Fibroblast of lung (primary cell): Measurements from ENCODE around the gene IFT122. TPM values are rescaled to one million over a fixed set of nuclear protein-coding genes. Genes with fewer than 3 reads are reported as not detected.

Source experiments
- DNase-seq, 2 donors: peaks; one replicate each; pipeline versions ENCODE4 v3.0.0 to v3.0.0-alpha.2; 2010; ENCODE audit warnings: low read depth in 2 of 2
- H2AFZ ChIP-seq: 2 replicates; pipeline ENCODE4 v1.5.1; 2012; ENCODE audit warnings: low read length, control low read depth, inconsistent platforms
- H3K27ac ChIP-seq: 2 replicates; pipeline ENCODE4 v1.5.1; 2011; ENCODE audit warnings: low read length, control low read depth; ENCODE audit not compliant: insufficient read depth
- H3K27me3 ChIP-seq: 2 replicates; pipeline ENCODE4 v1.5.1; 2011; ENCODE audit warnings: mild to moderate bottlenecking, low read length; ENCODE audit not compliant: control insufficient read depth, insufficient read depth
- H3K36me3 ChIP-seq: 2 replicates; pipeline ENCODE4 v1.5.1; 2011; ENCODE audit warnings: low read length; ENCODE audit not compliant: control insufficient read depth, insufficient read depth
- H3K4me1 ChIP-seq: 2 replicates; pipeline ENCODE4 v1.5.1; 2011; ENCODE audit warnings: low read length; ENCODE audit not compliant: control insufficient read depth, insufficient read depth; ENCODE audit errors: extremely low read depth
- H3K4me2 ChIP-seq: 2 replicates; pipeline ENCODE4 v1.5.1; 2011; ENCODE audit warnings: low read length, control low read depth; ENCODE audit not compliant: insufficient read depth; ENCODE audit errors: extremely low read depth
- H3K4me3 ChIP-seq, 4 experiments: fragments of 200-600 bp in 1 of 4; sonication (generic) in 1 of 4; replicated peaks in 1 of 4; 2 replicates each; pipeline ENCODE4 v1.5.1; 2011 to 2016; ENCODE audit warnings: low read length in 4 of 4, low read depth in 3 of 4, mild to moderate bottlenecking in 3 of 4, control low read depth in 2 of 4, inconsistent platforms in 1 of 4, mixed read lengths in 1 of 4; ENCODE audit not compliant: insufficient read depth in 1 of 4; ENCODE audit errors: control extremely low read depth in 1 of 4
- H3K79me2 ChIP-seq: 2 replicates; pipeline ENCODE4 v1.5.1; 2012; ENCODE audit warnings: mild to moderate bottlenecking, low read length, inconsistent platforms; ENCODE audit not compliant: control insufficient read depth, insufficient read depth
- H3K9ac ChIP-seq: 2 replicates; pipeline ENCODE4 v1.5.1; 2011; ENCODE audit warnings: mild to moderate bottlenecking, low read length, control low read depth; ENCODE audit not compliant: insufficient read depth
- H3K9me3 ChIP-seq: 2 replicates; pipeline ENCODE4 v1.5.1; 2012; ENCODE audit warnings: low read depth, low read length; ENCODE audit not compliant: control insufficient read depth, insufficient read depth
- H4K20me1 ChIP-seq: 2 replicates; pipeline ENCODE4 v1.5.1; 2011; ENCODE audit warnings: low read length; ENCODE audit not compliant: control insufficient read depth, insufficient read depth; ENCODE audit errors: extremely low read depth
- EZH2 ChIP-seq: IDR thresholded peaks from 2 replicates; pipeline ENCODE4 v1.5.1; 2012; ENCODE audit warnings: low read length, control low read depth, mild to moderate bottlenecking; ENCODE audit errors: missing control alignments
- polyA plus RNA-seq, 2 donors: library from polyadenylated mRNA; depleted of rRNA in 1 of 2; stranded (reverse) in 1 of 2; unstranded in 1 of 2; fragments of >200 nt; gene quantifications; 2 replicates each; pipeline ENCODE4 v1.2.1, GENCODE V29; 2011 to 2012; ENCODE audit warnings: missing spikeins in 1 of 2
- total RNA-seq: library from RNA; depleted of rRNA; stranded (reverse); fragments of >200 nt; gene quantifications from 2 replicates; pipeline ENCODE4 v1.2.1, GENCODE V29; 2014
- TF ChIP-seq, protein P1 (sequence below), 2 donors: IDR thresholded peaks in 1 of 2; conservative IDR thresholded peaks in 1 of 2; 1 replicate in 1 of 2; 2 replicates in 1 of 2; pipeline ENCODE4 v1.5.1; 2011 to 2012; ENCODE audit warnings: low read length in 2 of 2, control low read depth in 1 of 2, inconsistent platforms in 1 of 2, low read depth in 1 of 2, mild to moderate bottlenecking in 1 of 2

The IFT122 gene
- total and polyA plus RNA-seq, 2 donors (not counting 1 experiment from before 2014, with no cell fraction given), result 13.2 to 27.2 TPM

DNA sequence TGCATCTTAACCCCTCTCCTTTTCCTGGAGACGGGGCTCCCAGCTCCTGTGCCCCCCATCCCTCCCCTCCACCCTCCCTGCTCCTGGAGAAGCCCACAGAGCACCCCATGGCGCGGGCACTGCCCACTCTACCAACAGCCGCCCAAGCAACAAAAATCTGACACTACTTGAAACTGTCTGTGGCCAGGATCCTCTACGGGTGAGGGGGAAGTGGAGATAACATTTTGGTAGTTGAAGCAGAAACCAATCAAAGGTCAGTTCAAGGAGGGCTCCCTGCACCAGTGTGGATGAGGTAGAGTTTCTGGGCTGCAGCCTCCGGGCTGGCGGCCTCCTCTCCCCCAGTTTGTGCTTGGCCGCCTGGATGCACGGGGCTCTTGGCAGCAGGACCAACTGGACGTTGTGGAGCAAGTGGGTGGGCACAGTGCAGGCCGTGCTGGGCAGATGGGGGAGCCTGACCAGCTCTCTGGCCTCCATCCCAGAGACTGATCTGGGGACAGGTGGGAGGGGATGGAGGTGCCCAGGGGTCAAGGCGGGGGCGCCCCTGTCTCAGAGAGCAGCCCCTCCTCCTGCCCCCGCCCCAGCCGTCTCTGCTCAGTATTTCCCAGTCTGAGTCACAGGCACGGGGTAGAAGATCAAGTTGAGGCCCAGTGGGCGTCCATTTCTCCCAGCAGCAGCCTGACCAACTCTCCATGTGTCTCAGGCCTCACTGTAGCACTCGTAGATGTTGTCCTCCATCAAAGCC is 115.8 kb downstream of the IFT122 start:
- Histone ChIP-seq H2AFZ (no peak overlapping the region), H4K20me1 (no peaks in the 10 kb centered on the region), H3K4me1 (peaks cover 41% of the 10 kb centered on the region), H3K27me3 (no peaks in the 10 kb centered on the region), H3K27ac (no peak overlapping the region), H3K9me3 (no peaks in the 10 kb centered on the region), H3K79me2 (peaks cover 9% of the 10 kb centered on the region), H3K4me2 (no peak overlapping the region), H3K4me3 (no peak overlapping the region), H3K9ac (no peak overlapping the region), H3K36me3 (peaks cover 26% of the 10 kb centered on the region)
- DNase-seq, result peak in 1 of 2 donors; percentile 26
- TF ChIP-seq, protein P1, sequence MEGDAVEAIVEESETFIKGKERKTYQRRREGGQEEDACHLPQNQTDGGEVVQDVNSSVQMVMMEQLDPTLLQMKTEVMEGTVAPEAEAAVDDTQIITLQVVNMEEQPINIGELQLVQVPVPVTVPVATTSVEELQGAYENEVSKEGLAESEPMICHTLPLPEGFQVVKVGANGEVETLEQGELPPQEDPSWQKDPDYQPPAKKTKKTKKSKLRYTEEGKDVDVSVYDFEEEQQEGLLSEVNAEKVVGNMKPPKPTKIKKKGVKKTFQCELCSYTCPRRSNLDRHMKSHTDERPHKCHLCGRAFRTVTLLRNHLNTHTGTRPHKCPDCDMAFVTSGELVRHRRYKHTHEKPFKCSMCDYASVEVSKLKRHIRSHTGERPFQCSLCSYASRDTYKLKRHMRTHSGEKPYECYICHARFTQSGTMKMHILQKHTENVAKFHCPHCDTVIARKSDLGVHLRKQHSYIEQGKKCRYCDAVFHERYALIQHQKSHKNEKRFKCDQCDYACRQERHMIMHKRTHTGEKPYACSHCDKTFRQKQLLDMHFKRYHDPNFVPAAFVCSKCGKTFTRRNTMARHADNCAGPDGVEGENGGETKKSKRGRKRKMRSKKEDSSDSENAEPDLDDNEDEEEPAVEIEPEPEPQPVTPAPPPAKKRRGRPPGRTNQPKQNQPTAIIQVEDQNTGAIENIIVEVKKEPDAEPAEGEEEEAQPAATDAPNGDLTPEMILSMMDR (conservative IDR thresholded peaks at IDR 0.05 in 1 of 2, IDR thresholded peaks at IDR 0.05 in 1 of 2; ENCODE audit: low read depth in 1 of 2, low read length in 2 of 2), result no peak
- no peak for TF ChIP-seq EZH2

DNA sequence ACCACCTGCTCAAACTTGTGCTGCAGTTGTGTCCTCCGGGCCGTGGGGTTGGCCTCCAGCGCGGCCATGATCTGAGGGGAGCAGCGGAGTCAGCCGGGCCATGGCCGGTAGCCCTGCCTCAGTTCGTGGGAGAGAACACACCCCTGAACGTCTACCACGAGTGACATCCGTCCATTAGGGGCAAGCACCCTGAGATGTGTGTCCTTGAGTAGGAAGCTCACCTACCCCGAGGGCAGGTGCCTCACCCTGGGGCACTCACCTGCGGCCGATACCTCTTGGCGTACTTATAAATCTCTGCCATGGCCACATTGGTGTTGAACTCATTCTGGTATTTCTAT is 116.3 kb downstream of the IFT122 start:
- H3K4me3 ChIP-seq, result no peak overlapping the region
- H2AFZ ChIP-seq, result no peak overlapping the region
- no peak overlapping the region for H3K9ac ChIP-seq
- no peaks in the 10 kb centered on the region for H3K9me3 ChIP-seq
- peaks cover 47% of the 10 kb centered on the region for H3K4me1 ChIP-seq
- H4K20me1 ChIP-seq, result no peaks in the 10 kb centered on the region
- peaks cover 9% of the 10 kb centered on the region for H3K79me2 ChIP-seq
- no peaks in the 10 kb centered on the region for H3K27me3 ChIP-seq
- no peak overlapping the region for H3K4me2 ChIP-seq
- DNase-seq, result no peak
- no peak overlapping the region for H3K27ac ChIP-seq
- peaks cover 26% of the 10 kb centered on the region for H3K36me3 ChIP-seq
- TF ChIP-seq, protein P1 (conservative IDR thresholded peaks at IDR 0.05 in 1 of 2, IDR thresholded peaks at IDR 0.05 in 1 of 2; ENCODE audit: low read depth in 1 of 2, low read length in 2 of 2), result no peak
- no peak for TF ChIP-seq EZH2

DNA sequence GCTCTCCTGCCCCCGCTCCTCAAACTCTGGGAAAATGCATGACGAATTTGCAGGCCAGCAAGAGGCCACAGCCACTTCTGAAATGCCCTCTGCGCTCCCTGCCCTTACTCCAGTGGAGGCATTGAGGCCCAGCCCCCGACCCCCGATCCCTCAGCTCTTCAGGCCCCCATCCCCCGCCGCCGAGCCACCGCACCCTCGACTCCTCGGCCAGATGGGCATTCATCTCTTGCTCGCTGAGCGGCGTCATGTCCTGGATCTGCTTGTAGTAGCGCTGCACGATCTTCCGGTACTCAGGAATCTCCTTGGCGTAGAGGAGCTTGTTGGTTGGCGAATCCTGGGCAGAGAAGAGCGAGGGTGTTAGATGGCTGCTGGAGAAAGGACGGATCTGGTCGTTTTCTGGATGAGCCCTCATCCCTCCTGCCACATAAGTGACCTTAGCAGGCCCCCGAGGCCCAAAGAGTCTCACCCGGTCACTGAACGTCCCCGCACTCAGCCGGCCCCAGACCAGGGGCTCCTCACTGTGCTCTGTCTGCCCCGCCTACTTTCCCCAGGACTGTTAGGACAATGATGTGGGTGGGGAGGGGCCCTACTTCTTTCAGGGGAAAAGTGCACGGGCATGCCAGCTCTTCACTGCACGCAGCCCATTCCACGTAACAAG is 117.0 kb downstream of the IFT122 start:
- Histone ChIP-seq H3K36me3 (peaks cover 27% of the 10 kb centered on the region), H3K4me1 (peaks cover 51% of the 10 kb centered on the region), H3K4me2 (no peak overlapping the region), H3K9ac (no peak overlapping the region), H3K4me3 (no peak overlapping the region), H3K27me3 (no peaks in the 10 kb centered on the region), H3K79me2 (peaks cover 9% of the 10 kb centered on the region), H3K9me3 (no peaks in the 10 kb centered on the region), H4K20me1 (no peaks in the 10 kb centered on the region), H3K27ac (peak overlapping the region; percentile 23), H2AFZ (no peak overlapping the region)
- no peak for DNase-seq
- TF ChIP-seq, protein P1 (conservative IDR thresholded peaks at IDR 0.05 in 1 of 2, IDR thresholded peaks at IDR 0.05 in 1 of 2; ENCODE audit: low read depth in 1 of 2, low read length in 2 of 2), result no peak
- TF ChIP-seq EZH2, result no peak
